Hepatocyte (in vitro differentiated cells): ENCODE results near the gene CEP250.

ENCODE experiments used
- EZH2 ChIP-seq: fragments of 200-600 bp; sonication (generic); IDR thresholded peaks from 2 replicates; pipeline ENCODE4 v1.6.1; 2016; ENCODE audit warnings: antibody characterized with exemption, mild to moderate bottlenecking, borderline replicate concordance
- EZH2phosphoT487 ChIP-seq: fragments of 200-600 bp; sonication (generic); IDR thresholded peaks from one replicate; pipeline ENCODE4 v1.6.1; 2018; ENCODE audit warnings: antibody characterized with exemption, mild to moderate bottlenecking, low read depth, moderate library complexity; ENCODE audit not compliant: unreplicated experiment, severe bottlenecking
- TF ChIP-seq, protein P1 (sequence below): fragments of 200-600 bp; sonication (generic); IDR thresholded peaks from 2 replicates; pipeline ENCODE4 v1.5.1; 2016; ENCODE audit warnings: antibody characterized with exemption, mild to moderate bottlenecking; ENCODE audit not compliant: poor library complexity

DNA sequence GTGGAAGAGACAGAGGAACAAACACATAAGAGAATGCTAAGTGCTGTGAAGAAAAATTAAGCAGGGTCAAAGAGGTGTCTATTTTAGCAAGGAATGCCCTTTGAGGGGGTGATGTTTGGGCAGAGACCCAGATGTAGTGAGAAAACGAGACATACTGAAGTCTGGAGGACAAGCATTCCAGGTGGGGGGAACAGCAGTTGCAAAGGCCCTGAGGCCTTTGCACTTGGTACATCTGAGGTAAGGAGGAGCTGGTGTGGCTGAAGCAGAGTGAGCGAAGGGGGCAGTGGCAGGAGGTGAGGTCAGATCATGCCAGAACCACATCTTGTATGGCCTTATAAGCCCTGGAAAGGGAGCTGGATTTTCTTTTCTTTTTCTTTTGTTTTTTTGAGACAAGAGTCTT lies 11.2 kb upstream of the CEP250 start:
- TF ChIP-seq EZH2 (no peak), EZH2phosphoT487 (no peak)
- TF ChIP-seq, protein P1, sequence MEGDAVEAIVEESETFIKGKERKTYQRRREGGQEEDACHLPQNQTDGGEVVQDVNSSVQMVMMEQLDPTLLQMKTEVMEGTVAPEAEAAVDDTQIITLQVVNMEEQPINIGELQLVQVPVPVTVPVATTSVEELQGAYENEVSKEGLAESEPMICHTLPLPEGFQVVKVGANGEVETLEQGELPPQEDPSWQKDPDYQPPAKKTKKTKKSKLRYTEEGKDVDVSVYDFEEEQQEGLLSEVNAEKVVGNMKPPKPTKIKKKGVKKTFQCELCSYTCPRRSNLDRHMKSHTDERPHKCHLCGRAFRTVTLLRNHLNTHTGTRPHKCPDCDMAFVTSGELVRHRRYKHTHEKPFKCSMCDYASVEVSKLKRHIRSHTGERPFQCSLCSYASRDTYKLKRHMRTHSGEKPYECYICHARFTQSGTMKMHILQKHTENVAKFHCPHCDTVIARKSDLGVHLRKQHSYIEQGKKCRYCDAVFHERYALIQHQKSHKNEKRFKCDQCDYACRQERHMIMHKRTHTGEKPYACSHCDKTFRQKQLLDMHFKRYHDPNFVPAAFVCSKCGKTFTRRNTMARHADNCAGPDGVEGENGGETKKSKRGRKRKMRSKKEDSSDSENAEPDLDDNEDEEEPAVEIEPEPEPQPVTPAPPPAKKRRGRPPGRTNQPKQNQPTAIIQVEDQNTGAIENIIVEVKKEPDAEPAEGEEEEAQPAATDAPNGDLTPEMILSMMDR = no peak
